OCI-LY1 (cell line): ENCODE results near the gene PKP3.

Experiments
- H2AFZ ChIP-seq: fragments of 200-600 bp; sonication (generic), shearing (Covaris generic); 2 replicates; pipeline ENCODE4 v1.6.0; 2014; ENCODE audit warnings: antibody characterized with exemption, mild to moderate bottlenecking, low read length
- H3F3A ChIP-seq: fragments of 200-600 bp; sonication (generic), shearing (Covaris generic); 2 replicates; pipeline ENCODE4 v1.6.0; 2014; ENCODE audit warnings: mild to moderate bottlenecking, antibody characterized with exemption, low read length, moderate library complexity; ENCODE audit not compliant: insufficient read depth
- H3K27ac ChIP-seq: fragments of 200-600 bp; sonication (generic); 2 replicates; pipeline ENCODE4 v1.5.1; 2014; ENCODE audit warnings: low read length, mixed run types, mild to moderate bottlenecking, low read depth; ENCODE audit not compliant: poor library complexity, severe bottlenecking
- H3K27me3 ChIP-seq: fragments of 200-600 bp; sonication (generic); 2 replicates; pipeline ENCODE4 v1.6.0; 2014; ENCODE audit warnings: antibody characterized with exemption, mild to moderate bottlenecking, low read length, moderate library complexity; ENCODE audit not compliant: insufficient read depth
- H3K36me3 ChIP-seq: fragments of 200-600 bp; sonication (generic); 2 replicates; pipeline ENCODE4 v1.6.1; 2014; ENCODE audit warnings: mild to moderate bottlenecking, antibody characterized with exemption, low read length, moderate library complexity, mixed read lengths; ENCODE audit not compliant: insufficient read depth
- H3K4me1 ChIP-seq: fragments of 200-600 bp; sonication (generic); 2 replicates; pipeline ENCODE4 v1.5.1; 2014; ENCODE audit warnings: mild to moderate bottlenecking, low read length, moderate library complexity; ENCODE audit not compliant: insufficient read depth, severe bottlenecking
- H3K4me2 ChIP-seq: fragments of 200-600 bp; sonication (generic), shearing (Covaris generic); 2 replicates; pipeline ENCODE4 v1.6.1; 2014; ENCODE audit warnings: low read length
- H3K4me3 ChIP-seq: fragments of 200-600 bp; sonication (generic); 2 replicates; pipeline ENCODE4 v1.5.1; 2014; ENCODE audit warnings: low read length, low read depth, mild to moderate bottlenecking, mixed read lengths; ENCODE audit not compliant: poor library complexity, severe bottlenecking
- H3K79me2 ChIP-seq: fragments of 200-600 bp; shearing (Covaris generic); 2 replicates; pipeline ENCODE4 v1.6.1; 2016; ENCODE audit warnings: mixed run types, low read length, mixed read lengths; ENCODE audit not compliant: insufficient read depth
- H3K9ac ChIP-seq: fragments of 200-600 bp; sonication (generic), shearing (Covaris generic); 2 replicates; pipeline ENCODE4 v1.6.1; 2014; ENCODE audit warnings: mild to moderate bottlenecking, low read length, mixed read lengths
- H3K9me2 ChIP-seq: fragments of 200-600 bp; sonication (generic), shearing (Covaris generic); 2 replicates; pipeline ENCODE4 v1.6.1; 2014; ENCODE audit warnings: low read depth, mild to moderate bottlenecking, low read length, mixed read lengths
- H3K9me3 ChIP-seq: fragments of 200-600 bp; shearing (Covaris generic); 2 replicates; pipeline ENCODE4 v1.6.1; 2014; ENCODE audit warnings: low read length, mixed read lengths
- H4K20me1 ChIP-seq: fragments of 200-600 bp; sonication (generic), shearing (Covaris generic); 2 replicates; pipeline ENCODE4 v1.6.0; 2016; ENCODE audit warnings: mild to moderate bottlenecking, low read length; ENCODE audit not compliant: insufficient read depth
- EZH2 ChIP-seq: fragments of 200-600 bp; sonication (generic), shearing (Covaris generic); IDR thresholded peaks from 2 replicates; pipeline ENCODE4 v1.8.0; 2017; ENCODE audit warnings: borderline replicate concordance, mixed run types, mild to moderate bottlenecking, antibody characterized with exemption, low read length, moderate library complexity, mixed read lengths
- TF ChIP-seq, protein P1 (sequence below): fragments of 200-600 bp; sonication (generic), shearing (Covaris generic); IDR thresholded peaks from 2 replicates; pipeline ENCODE4 v1.5.1; 2017; ENCODE audit warnings: mild to moderate bottlenecking, antibody characterized with exemption, low read length, moderate library complexity, mixed read lengths

PKP3 gene

GRCh38 chr11:396948-397548 lies 3.0 kb downstream of the PKP3 start:
- no peak for TF ChIP-seq EZH2
- TF ChIP-seq, protein P1, sequence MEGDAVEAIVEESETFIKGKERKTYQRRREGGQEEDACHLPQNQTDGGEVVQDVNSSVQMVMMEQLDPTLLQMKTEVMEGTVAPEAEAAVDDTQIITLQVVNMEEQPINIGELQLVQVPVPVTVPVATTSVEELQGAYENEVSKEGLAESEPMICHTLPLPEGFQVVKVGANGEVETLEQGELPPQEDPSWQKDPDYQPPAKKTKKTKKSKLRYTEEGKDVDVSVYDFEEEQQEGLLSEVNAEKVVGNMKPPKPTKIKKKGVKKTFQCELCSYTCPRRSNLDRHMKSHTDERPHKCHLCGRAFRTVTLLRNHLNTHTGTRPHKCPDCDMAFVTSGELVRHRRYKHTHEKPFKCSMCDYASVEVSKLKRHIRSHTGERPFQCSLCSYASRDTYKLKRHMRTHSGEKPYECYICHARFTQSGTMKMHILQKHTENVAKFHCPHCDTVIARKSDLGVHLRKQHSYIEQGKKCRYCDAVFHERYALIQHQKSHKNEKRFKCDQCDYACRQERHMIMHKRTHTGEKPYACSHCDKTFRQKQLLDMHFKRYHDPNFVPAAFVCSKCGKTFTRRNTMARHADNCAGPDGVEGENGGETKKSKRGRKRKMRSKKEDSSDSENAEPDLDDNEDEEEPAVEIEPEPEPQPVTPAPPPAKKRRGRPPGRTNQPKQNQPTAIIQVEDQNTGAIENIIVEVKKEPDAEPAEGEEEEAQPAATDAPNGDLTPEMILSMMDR = peak; percentile 44
- Histone ChIP-seq H3K9me3 (peaks cover 5% of the 10 kb centered on the region; the same call in 1 of the 2 replicates), H3K27ac (no peak overlapping the region), H3K79me2 (no peaks in the 10 kb centered on the region), H3K27me3 (peaks cover 5% of the 10 kb centered on the region; the same call in 1 of the 2 replicates), H3K9me2 (no peaks in the 10 kb centered on the region), H3K36me3 (no peaks in the 10 kb centered on the region), H3K4me1 (no peaks in the 10 kb centered on the region), H4K20me1 (no peaks in the 10 kb centered on the region), H3K4me2 (peak overlapping the region; percentile 59; the same call in 1 of the 2 replicates), H3K9ac (no peak overlapping the region; the same call in 1 of the 2 replicates), H2AFZ (no peak overlapping the region), H3K4me3 (peak overlapping the region; percentile 51), H3F3A (no peaks in the 10 kb centered on the region)

- no peak for TF ChIP-seq EZH2
- TF ChIP-seq, protein P1 = no peak
Observed at GRCh38 chr11:398826-399225, 4.8 kb downstream of the PKP3 start.

DNA sequence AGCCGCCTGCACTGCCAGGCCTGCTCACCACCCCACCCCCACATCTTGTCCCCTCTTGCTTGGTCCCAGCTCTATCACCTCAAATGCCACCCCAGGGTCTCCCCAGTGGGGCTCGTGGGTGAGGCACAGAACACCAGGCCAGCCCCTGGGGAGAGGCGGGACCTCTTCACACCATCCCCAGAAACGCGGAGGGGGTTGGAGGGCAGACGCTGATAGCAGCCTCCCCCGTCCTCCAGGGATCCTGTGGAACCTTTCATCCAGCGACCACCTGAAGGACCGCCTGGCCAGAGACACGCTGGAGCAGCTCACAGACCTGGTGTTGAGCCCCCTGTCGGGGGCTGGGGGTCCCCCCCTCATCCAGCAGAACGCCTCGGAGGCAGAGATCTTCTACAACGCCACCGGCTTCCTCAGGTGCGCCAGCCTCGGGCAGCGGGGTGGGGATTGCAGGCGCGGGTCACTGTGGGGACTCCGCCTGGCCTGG lies 5.8 kb downstream of the PKP3 start:
- H3K9ac ChIP-seq = no peak overlapping the region
- TF ChIP-seq, protein P1 = no peak
- TF ChIP-seq EZH2 = no peak
- no peaks in the 10 kb centered on the region for H3K9me2 ChIP-seq
- H3K27ac ChIP-seq = no peak overlapping the region
- H3K27me3 ChIP-seq = 0 out of 2 replicates have a peak, but pooled peaks cover 5% of the 10 kb centered on the region
- H3K79me2 ChIP-seq = no peaks in the 10 kb centered on the region
- no peak overlapping the region for H2AFZ ChIP-seq
- H3K4me2 ChIP-seq = no peak overlapping the region
- H3K4me1 ChIP-seq = no peaks in the 10 kb centered on the region
- H3K36me3 ChIP-seq = no peaks in the 10 kb centered on the region
- no peaks in the 10 kb centered on the region for H4K20me1 ChIP-seq
- H3K9me3 ChIP-seq = peaks cover 5% of the 10 kb centered on the region; the same call in 1 of the 2 replicates
- no peak overlapping the region for H3K4me3 ChIP-seq
- H3F3A ChIP-seq = no peaks in the 10 kb centered on the region

More at GRCh38 chr11:398826-399225, 4.8 kb downstream of the PKP3 start:
- no peak overlapping the region for H3K4me2 ChIP-seq
- H2AFZ ChIP-seq = no peak overlapping the region
- H3K4me1 ChIP-seq = no peaks in the 10 kb centered on the region
- no peak overlapping the region for H3K4me3 ChIP-seq
- 0 out of 2 replicates have a peak, but pooled peaks cover 5% of the 10 kb centered on the region for H3K27me3 ChIP-seq
- H3F3A ChIP-seq = no peaks in the 10 kb centered on the region
- H3K9me2 ChIP-seq = no peaks in the 10 kb centered on the region
- H3K9me3 ChIP-seq = peaks cover 5% of the 10 kb centered on the region; the same call in 1 of the 2 replicates
- no peaks in the 10 kb centered on the region for H3K36me3 ChIP-seq
- H3K27ac ChIP-seq = no peak overlapping the region
- no peak overlapping the region for H3K9ac ChIP-seq
- H3K79me2 ChIP-seq = no peaks in the 10 kb centered on the region
- H4K20me1 ChIP-seq = no peaks in the 10 kb centered on the region
